Activated CD4-positive, alpha-beta memory T cell treated with anti-CD3 and anti-CD28 coated beads for 36 hours (primary cell): Measurements from ENCODE around the gene FOXF1. TPM values are rescaled to one million over a fixed set of nuclear protein-coding genes. Genes with fewer than 3 reads are reported as not detected.

Experiments
- CTCF ChIA-PET: fragments of 350-600 bp; sonication (Branson Sonifier 250); formaldehyde crosslinking; loops from one replicate; lab custom pipeline; 2021; ENCODE audit warnings: antibody characterized with exemption, inconsistent platforms; lab: Charles Lee
- POLR2A ChIA-PET: fragments of 350-600 bp; sonication (Branson Sonifier 250); formaldehyde crosslinking; loops from one replicate; lab custom pipeline; 2021; ENCODE audit warnings: antibody characterized with exemption; lab: Charles Lee
- DNase-seq: peaks from one replicate; pipeline ENCODE4 v3.0.0-alpha.2; 2020
- H3K27ac Mint-ChIP-seq: one replicate; pipeline ENCODE4 v1.8.0; 2021; ENCODE audit warnings: mixed read lengths
- H3K27me3 Mint-ChIP-seq: one replicate; pipeline ENCODE4 v1.8.0; 2021; ENCODE audit warnings: mixed read lengths
- H3K36me3 Mint-ChIP-seq: one replicate; pipeline ENCODE4 v1.8.0; 2021; ENCODE audit warnings: mixed read lengths
- H3K4me1 Mint-ChIP-seq: one replicate; pipeline ENCODE4 v1.8.0; 2021; ENCODE audit warnings: low read depth, mixed read lengths
- H3K4me3 Mint-ChIP-seq: one replicate; pipeline ENCODE4 v1.8.0; 2021; ENCODE audit warnings: mild to moderate bottlenecking, mixed read lengths
- H3K9me3 Mint-ChIP-seq: one replicate; pipeline ENCODE4 v1.8.0; 2021; ENCODE audit warnings: mixed read lengths
- intact Hi-C: fragments of 100-400 bp; cut with micrococcal nuclease; formaldehyde crosslinking; loops from one replicate; pipeline ENCODE4 v1.15.1; 2023
- total RNA-seq, 2 experiments: library from RNA; stranded (reverse); gene quantifications; one replicate each; pipeline ENCODE4 v1.2.3, GENCODE V29; 2021

The FOXF1 gene
- total RNA-seq, 2 experiments from 2014 or later = not detected

GRCh38 chr16:86547286-86547685 is 37.0 kb downstream of the FOXF1 start:
- no peaks in the 10 kb centered on the region for H3K9me3 Mint-ChIP-seq
- H3K4me1 Mint-ChIP-seq = peaks cover 3% of the 10 kb centered on the region
- H3K27ac Mint-ChIP-seq = no peak overlapping the region
- DNase-seq = no peak
- no peak overlapping the region for H3K4me3 Mint-ChIP-seq
- intact Hi-C loops = no loop called here
- H3K27me3 Mint-ChIP-seq = no peaks in the 10 kb centered on the region
- peaks cover 29% of the 10 kb centered on the region for H3K36me3 Mint-ChIP-seq
- CTCF ChIA-PET = no interaction called here
- POLR2A ChIA-PET = no interaction called here

- no peak overlapping the region for H3K4me3 Mint-ChIP-seq
- H3K9me3 Mint-ChIP-seq = no peaks in the 10 kb centered on the region
- H3K27ac Mint-ChIP-seq = peak overlapping the region; percentile 23
- CTCF ChIA-PET = no interaction called here
- peak; percentile 55 for DNase-seq
- peaks cover 30% of the 10 kb centered on the region for H3K36me3 Mint-ChIP-seq
- intact Hi-C loops = no loop called here
- POLR2A ChIA-PET = no interaction called here
- H3K27me3 Mint-ChIP-seq = no peaks in the 10 kb centered on the region
- peaks cover 13% of the 10 kb centered on the region for H3K4me1 Mint-ChIP-seq
Observed at GRCh38 chr16:86549076-86549892, 39.0 kb downstream of the FOXF1 start.

- Mint-ChIP-seq H3K4me1 (peaks cover 14% of the 10 kb centered on the region), H3K4me3 (no peak overlapping the region), H3K27me3 (no peaks in the 10 kb centered on the region), H3K27ac (no peak overlapping the region), H3K9me3 (no peaks in the 10 kb centered on the region), H3K36me3 (peaks cover 25% of the 10 kb centered on the region)
- ChIA-PET POLR2A (no interaction called here), CTCF (no interaction called here)
- intact Hi-C loops = no loop called here
- no peak for DNase-seq
Observed at GRCh38 chr16:86549893-86550190, 39.5 kb downstream of the FOXF1 start.

- H3K27ac Mint-ChIP-seq = no peak overlapping the region
- no peaks in the 10 kb centered on the region for H3K27me3 Mint-ChIP-seq
- intact Hi-C loops = no loop called here
- no peaks in the 10 kb centered on the region for H3K9me3 Mint-ChIP-seq
- H3K36me3 Mint-ChIP-seq = peaks cover 22% of the 10 kb centered on the region
- POLR2A ChIA-PET = no interaction called here
- peaks cover 14% of the 10 kb centered on the region for H3K4me1 Mint-ChIP-seq
- no peak overlapping the region for H3K4me3 Mint-ChIP-seq
- DNase-seq = no peak
- CTCF ChIA-PET = no interaction called here
Observed at GRCh38 chr16:86550281-86550680, 40.0 kb downstream of the FOXF1 start.

- ChIA-PET POLR2A (no interaction called here), CTCF (interaction anchor here (1.1 kb wide), 1 partner anchor 33 kb away, joined by 3 read pairs; no protein-coding TSS in a partner anchor)
- Mint-ChIP-seq H3K4me1 (peaks cover 17% of the 10 kb centered on the region), H3K27ac (no peak overlapping the region), H3K9me3 (no peaks in the 10 kb centered on the region), H3K27me3 (no peaks in the 10 kb centered on the region), H3K4me3 (no peak overlapping the region), H3K36me3 (peaks cover 14% of the 10 kb centered on the region)
- intact Hi-C loops = no loop called here
- DNase-seq = no peak
Observed at GRCh38 chr16:86553356-86553755, 43.0 kb downstream of the FOXF1 start.

GRCh38 chr16:86554599-86554916 is 44.2 kb downstream of the FOXF1 start:
- intact Hi-C loops = no loop called here
- H3K27me3 Mint-ChIP-seq = peaks cover 4% of the 10 kb centered on the region

GRCh38 chr16:86554917-86555703 is 44.8 kb downstream of the FOXF1 start, which contains the start of gene MTHFSD:
Gene MTHFSD, minus strand, starts transcription at chr16:86555235. Its CDS starts 51 bp downstream, at chr16:86555184.
- Mint-ChIP-seq H3K4me3 (peak within 1 kb of the TSS; percentile 87), H3K27me3 (peaks cover 7% of the 10 kb centered on the region), H3K9me3 (no peaks in the 10 kb centered on the region), H3K36me3 (peaks cover 13% of the 10 kb centered on the region), H3K27ac (peak within 1 kb of the TSS; percentile 93), H3K4me1 (peaks cover 14% of the 10 kb centered on the region)
- intact Hi-C loops = no loop called here
- ChIA-PET POLR2A (no interaction called here), CTCF (interaction anchor here (0.8 to 1.2 kb wide), 2 partner anchors 8 to 1080 kb away, joined by 3 read pairs; no protein-coding TSS in a partner anchor)
- peak; percentile 96 for DNase-seq

More at GRCh38 chr16:86554599-86554916, 44.2 kb downstream of the FOXF1 start:
- Mint-ChIP-seq H3K9me3 (no peaks in the 10 kb centered on the region), H3K27ac (peak overlapping the region; percentile 93), H3K4me1 (peaks cover 14% of the 10 kb centered on the region), H3K4me3 (peak overlapping the region; percentile 87), H3K36me3 (peaks cover 13% of the 10 kb centered on the region)
- CTCF ChIA-PET = no interaction called here
- DNase-seq = no peak
- POLR2A ChIA-PET = no interaction called here

GRCh38 chr16:86555704-86556075 is 45.4 kb downstream of the FOXF1 start:
- peak overlapping the region; percentile 87 for H3K4me3 Mint-ChIP-seq
- intact Hi-C loops = no loop called here
- peak overlapping the region; percentile 93 for H3K27ac Mint-ChIP-seq
- H3K27me3 Mint-ChIP-seq = peaks cover 9% of the 10 kb centered on the region
- no peak for DNase-seq
- CTCF ChIA-PET = interaction anchor here (0.8 to 1.2 kb wide), 2 partner anchors 8 to 1079 kb away, joined by 3 read pairs; no protein-coding TSS in a partner anchor
- peaks cover 14% of the 10 kb centered on the region for H3K4me1 Mint-ChIP-seq
- POLR2A ChIA-PET = no interaction called here
- peaks cover 13% of the 10 kb centered on the region for H3K36me3 Mint-ChIP-seq
- no peaks in the 10 kb centered on the region for H3K9me3 Mint-ChIP-seq

- Mint-ChIP-seq H3K27ac (no peak overlapping the region), H3K4me1 (peaks cover 14% of the 10 kb centered on the region), H3K27me3 (peaks cover 11% of the 10 kb centered on the region), H3K36me3 (peaks cover 10% of the 10 kb centered on the region), H3K9me3 (no peaks in the 10 kb centered on the region), H3K4me3 (peak overlapping the region; percentile 87)
- POLR2A ChIA-PET = no interaction called here
- CTCF ChIA-PET = interaction anchor here (1.0 kb wide), 1 partner anchor 506 kb away, joined by 4 read pairs; no protein-coding TSS in a partner anchor
- DNase-seq = no peak
- intact Hi-C loops = no loop called here
Observed at GRCh38 chr16:86556576-86556975, 46.2 kb downstream of the FOXF1 start.

GRCh38 chr16:86557587-86557986 is 47.3 kb downstream of the FOXF1 start:
- intact Hi-C loops = no loop called here
- ChIA-PET CTCF (no interaction called here), POLR2A (no interaction called here)
- no peak for DNase-seq
- Mint-ChIP-seq H3K4me3 (no peak overlapping the region), H3K36me3 (peaks cover 10% of the 10 kb centered on the region), H3K4me1 (peaks cover 13% of the 10 kb centered on the region), H3K27me3 (peaks cover 12% of the 10 kb centered on the region), H3K27ac (no peak overlapping the region), H3K9me3 (no peaks in the 10 kb centered on the region)

- intact Hi-C loops = no loop called here
- POLR2A ChIA-PET = interaction anchor here (0.6 kb wide), 1 partner anchor 58 kb away, joined by 3 read pairs; no protein-coding TSS in a partner anchor
- peaks cover 17% of the 10 kb centered on the region for H3K27me3 Mint-ChIP-seq
Observed at GRCh38 chr16:86558355-86559193, 48.2 kb downstream of the FOXF1 start.

More at GRCh38 chr16:86558355-86559193, 48.2 kb downstream of the FOXF1 start:
- H3K4me3 Mint-ChIP-seq = no peak overlapping the region
- peaks cover 8% of the 10 kb centered on the region for H3K36me3 Mint-ChIP-seq
- CTCF ChIA-PET = interaction anchor here (1.4 kb wide), 1 partner anchor 315 kb away, joined by 5 read pairs; no protein-coding TSS in a partner anchor
- H3K27ac Mint-ChIP-seq = no peak overlapping the region
- DNase-seq = no peak
- peaks cover 14% of the 10 kb centered on the region for H3K4me1 Mint-ChIP-seq
- H3K9me3 Mint-ChIP-seq = no peaks in the 10 kb centered on the region
